HG03521 (cell line): ENCODE data around the gene SPTLC3.

Experiments
- ATAC-seq: cut with Tn5 transposase; IDR thresholded peaks from one replicate; pipeline ENCODE4 v1.9.1; 2021; ENCODE audit warnings: mild to moderate bottlenecking, moderate library complexity; ENCODE audit not compliant: unreplicated experiment

Gene SPTLC3

DNA sequence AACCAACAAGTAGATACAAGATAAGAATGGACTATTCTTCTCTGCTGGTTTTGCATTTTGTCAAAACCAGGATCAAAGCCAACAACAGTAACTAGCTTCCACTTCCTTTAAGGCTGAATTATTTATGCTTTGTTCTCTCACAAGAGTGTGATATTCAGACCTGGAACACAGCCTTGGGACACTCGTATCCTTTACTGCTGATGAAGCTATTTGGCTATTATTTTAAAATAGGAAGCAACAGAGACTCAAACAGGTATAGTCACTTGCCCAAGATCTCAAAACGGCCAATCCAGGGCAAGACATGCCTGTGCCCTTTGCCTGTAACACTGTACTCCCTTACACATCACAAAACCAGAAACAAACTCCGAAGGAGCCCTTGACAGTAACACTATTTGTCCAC lies 19.9 kb downstream of the SPTLC3 start:
- ATAC-seq: no peak

DNA sequence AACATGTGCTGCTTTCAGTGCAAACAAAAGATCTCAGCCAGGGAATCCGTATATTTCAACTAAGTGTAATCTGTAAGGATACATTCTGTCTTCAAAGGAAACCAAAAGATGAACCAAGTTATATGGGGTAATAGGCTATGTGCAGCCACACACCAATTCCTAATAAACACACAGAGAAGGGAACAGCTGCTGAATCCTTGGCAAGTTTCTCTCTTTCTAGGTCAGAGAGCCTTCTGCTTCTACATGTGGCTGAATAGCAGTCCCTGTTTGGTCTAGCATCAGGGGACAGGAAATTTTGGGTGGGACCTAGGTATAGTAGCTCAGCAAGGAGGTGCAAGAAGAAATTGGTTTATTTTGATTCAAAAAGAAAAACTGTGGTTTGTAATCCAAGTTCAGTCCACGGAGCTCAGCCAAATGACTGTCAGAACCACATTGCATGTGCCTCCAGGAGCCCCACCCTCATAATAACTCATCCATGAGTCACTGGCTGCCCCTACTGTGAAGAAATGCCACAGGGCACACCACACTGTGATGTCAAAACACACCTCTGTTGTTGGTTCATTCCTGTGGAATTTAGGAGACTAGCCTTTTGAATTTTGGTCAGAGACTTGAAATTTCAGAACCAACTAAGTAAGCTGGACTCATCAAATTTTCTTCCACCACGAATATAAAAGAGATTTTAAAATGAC lies 21.1 kb downstream of the SPTLC3 start:
- ATAC-seq: no peak

DNA sequence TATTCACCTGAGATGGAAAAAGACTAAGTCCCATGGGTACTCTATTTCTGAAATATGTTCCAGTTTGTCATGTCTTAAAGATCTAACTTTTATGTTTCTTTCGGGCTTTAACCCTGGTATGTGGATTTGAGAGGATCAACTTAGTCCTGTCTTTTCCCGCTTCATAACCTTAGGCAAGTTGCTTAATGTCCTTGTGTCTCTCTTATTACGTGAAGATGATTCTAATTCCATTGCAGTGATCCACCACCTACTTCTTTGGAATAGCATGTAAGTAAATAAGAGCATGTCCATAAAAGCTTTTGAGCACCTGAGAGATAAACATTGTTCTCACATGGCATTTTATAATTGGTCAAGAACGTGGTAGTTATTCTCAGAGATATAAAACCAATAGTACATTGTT lies 23.0 kb downstream of the SPTLC3 start:
- no peak for ATAC-seq

- ATAC-seq: no peak
Measured at GRCh38 chr20:13034115-13034514, 25.3 kb downstream of the SPTLC3 start.

- no peak for ATAC-seq
Measured at GRCh38 chr20:13034936-13035335, 26.2 kb downstream of the SPTLC3 start.

DNA sequence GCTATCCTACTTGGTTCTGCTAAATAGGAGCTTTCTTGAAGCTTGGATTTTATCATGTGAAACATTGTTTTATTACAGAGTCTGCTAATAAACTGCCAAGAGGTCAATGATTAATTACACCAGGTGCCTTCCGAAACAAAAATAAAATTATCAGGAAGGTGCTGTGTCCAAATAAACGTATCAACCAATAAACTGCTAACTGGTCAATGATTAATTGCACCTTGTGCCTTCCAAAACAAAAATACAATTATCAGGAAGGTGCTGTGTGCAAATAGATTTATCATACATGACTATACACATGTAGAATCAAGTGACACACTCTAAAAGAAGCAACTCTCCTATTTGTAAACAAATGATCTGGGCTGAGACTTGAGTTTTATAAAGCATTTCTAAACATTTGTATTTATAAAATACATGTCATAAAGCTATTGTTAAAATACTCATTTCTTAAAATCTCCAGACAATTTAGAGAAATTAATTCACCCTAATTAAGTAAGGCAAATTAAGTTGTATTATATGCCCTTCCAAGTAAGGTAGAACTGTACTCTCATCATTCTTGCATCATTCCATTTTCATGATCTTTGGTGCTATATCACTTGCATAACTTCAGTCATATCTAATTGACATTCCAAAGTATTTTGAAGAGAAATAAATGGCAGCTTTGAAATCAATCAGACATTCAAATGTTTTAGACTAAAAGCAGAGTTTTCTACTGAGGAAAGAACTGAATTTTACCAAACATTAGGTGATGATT lies 26.8 kb downstream of the SPTLC3 start:
- no peak for ATAC-seq

- no peak for ATAC-seq
Measured at GRCh38 chr20:13037727-13038126, 29.0 kb downstream of the SPTLC3 start.

- no peak for ATAC-seq
Measured at GRCh38 chr20:13041574-13042457, 33.0 kb downstream of the SPTLC3 start.

- no peak for ATAC-seq
Measured at GRCh38 chr20:13042458-13042794, 33.7 kb downstream of the SPTLC3 start.

DNA sequence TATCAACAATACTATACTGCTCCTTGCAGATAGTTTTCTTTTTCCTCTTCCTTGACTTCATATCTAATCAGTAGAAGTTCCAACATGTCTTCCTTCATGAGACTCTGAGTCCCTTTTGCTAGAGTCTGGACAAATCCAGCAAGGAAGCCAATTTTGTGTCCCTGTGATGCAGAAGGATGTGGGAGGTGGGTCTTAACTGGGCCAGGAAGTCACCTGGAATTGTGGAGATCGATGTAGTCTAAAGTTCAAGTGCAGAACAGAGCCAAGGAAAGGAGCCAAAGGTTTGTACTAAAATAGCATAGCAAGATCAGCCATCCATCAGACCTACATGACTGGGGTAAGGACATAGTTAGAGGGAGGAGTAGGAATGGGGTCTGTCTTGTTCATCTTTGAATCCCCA lies 37.6 kb downstream of the SPTLC3 start:
- ATAC-seq: no peak

DNA sequence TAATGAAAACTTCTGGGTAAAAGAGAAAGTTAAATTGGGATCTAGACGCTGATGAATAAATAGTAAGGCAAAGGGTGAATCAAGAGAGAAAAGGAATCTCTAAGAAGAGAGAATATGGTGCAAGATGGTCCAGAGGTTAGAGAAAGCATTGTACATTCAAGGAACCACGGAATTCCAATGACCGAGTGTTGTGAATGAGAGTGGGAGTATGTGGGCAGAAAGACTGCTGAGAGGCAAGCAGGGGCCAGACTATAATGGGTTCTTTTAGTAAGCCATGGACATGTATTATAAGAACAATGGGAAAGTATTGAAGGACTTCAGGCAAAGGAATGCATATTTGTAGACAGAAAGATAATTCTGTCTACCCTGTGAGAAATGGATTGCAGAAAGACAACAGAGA lies 45.2 kb downstream of the SPTLC3 start:
- no peak for ATAC-seq

DNA sequence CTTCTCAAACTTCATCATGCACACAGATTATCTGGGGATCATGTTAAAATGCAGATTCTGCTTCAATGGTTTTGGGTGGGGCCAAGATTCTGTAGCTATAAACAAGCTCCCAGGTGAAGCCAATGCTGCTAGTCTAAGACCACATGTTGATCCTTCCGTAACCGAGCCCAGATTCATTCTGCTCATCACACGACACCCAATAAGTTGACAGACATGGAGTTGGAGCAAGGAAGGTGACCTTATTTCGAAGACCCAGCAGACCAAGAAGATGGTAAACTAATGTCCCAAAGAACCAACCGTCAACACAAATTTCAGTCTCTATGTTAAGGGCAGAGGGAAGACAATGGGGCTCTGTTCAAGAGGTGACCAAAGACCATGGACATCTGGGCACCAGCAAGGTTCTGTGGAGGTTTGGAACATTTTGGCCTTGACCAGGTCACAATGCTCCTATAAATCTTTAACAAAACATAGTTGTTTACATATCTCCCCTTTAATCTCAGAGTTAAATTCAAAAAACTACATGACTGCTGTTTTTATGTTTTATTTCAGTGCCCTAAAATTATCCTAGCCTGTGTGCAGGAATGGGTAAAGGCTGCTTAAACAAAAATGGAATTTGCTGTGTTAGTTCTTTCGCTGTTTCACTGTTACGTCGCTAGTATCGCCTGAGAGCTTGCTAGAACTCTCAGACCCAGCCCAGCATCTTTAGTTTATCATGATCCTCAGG lies 50.1 kb downstream of the SPTLC3 start:
- ATAC-seq: no peak

GRCh38 chr20:13059398-13060136 lies 50.8 kb downstream of the SPTLC3 start:
- no peak for ATAC-seq

GRCh38 chr20:13060327-13060726 lies 51.6 kb downstream of the SPTLC3 start:
- no peak for ATAC-seq

- no peak for ATAC-seq
Measured at GRCh38 chr20:13061381-13061780, 52.6 kb downstream of the SPTLC3 start.

- no peak for ATAC-seq
Measured at GRCh38 chr20:13062789-13063188, 54.0 kb downstream of the SPTLC3 start.

DNA sequence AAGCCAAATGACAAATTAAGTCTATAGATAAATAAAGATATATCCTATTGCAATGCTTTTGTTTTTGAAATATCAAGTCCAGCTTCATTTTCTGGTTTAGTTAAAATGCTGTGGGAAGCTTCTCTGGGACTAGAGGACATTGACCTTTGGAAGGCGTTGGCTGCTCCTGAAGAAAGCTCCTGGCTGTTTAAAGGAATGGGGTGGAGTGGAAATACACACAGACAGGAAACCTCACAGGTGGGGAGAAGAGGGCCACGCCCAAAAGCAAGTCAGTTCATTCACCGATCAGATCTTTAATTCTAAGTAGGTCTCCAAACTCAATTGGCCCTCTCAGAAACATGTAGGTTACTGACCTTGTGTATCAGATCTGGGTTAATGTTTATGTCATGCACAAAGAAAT lies 59.6 kb downstream of the SPTLC3 start:
- no peak for ATAC-seq

GRCh38 chr20:13081877-13082276 lies 73.1 kb downstream of the SPTLC3 start:
- ATAC-seq: no peak

DNA sequence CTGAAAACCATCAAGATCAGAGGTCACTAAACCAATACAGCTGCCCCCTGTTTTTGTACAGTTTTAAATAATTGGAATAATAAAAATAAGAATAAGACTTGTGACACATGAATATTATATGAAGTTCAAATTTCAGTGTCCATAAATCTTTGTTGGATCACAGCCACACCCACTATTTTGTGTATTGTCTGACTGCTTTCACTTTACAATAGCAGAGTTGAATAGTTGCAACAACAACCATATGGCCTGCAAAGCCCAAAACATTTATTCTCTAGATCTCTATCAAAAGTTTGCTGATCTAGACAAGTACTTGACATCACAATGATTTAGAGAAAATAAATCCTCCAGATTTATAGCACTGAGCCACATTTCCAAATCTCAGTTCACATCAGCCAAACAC lies 73.6 kb downstream of the SPTLC3 start:
- ATAC-seq: no peak

DNA sequence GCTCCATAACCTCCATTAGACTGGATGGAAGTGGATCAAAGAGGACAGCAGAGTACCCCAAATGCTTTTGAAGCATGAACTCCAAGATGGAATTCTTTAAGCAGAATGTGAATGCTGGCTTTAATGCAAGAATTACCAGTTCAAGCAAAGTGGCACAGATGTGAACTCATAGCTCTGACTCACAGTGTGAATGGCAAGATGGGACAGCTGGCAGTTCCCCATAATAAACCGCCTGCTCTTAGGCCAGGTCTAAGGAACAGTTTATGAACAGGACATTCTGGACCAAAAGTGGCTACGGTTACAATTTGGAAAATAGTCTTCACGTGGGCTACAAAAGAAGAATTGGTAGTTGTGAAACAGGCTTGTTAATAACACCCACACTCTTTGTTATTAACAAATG lies 76.5 kb downstream of the SPTLC3 start:
- ATAC-seq: no peak
